ENCODE results near the gene PYGL.
A peak's percentile ranks its signal among the peaks of the same experiment; 100 is the strongest.
"Not testable (repeated sequence)": the region's sequence is repeated elsewhere in the genome, so short reads cannot be mapped to it uniquely, and the experiment has no call there.

PYGL gene

DNA sequence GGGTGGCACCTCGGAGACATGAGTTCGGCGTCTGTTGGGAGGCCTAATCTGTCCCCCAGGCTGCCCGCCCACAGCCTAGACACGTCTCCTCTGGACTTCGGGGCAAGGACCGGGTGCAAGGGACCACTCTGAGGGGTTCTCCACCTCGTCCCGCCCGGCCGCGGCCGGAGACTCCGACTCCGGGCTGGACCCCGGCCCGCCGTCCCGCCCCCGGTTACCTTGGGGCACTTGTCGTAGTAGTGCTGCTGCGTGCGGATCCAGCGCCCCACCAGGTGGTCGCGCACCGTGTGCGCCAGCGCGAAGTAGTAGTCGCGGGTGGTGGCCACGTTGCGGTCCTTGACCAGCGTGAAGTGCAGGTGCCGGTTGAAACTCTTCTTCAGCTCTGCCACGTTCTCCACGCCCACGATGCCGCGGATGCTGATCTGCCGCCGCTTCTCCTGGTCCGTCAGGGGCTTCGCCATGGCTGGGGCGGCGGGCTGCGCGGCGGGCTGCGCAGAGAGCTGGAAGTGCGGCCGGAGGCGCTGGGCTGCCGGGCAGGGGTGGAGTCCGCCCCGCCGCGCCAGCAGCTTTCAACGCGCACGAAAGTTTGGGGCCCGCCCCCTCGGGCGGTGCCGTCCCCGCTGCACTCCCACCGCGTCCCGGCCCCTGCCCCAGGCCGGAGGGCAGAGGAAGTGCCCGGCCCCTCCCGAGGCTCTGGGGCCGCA lies at the start of gene PYGL:
Gene PYGL (minus strand): TSS at position 541 of the 704 bp plus-strand sequence. CDS start 80 bp downstream, at position 461.
- DNase-seq (ENCODE audit: low spot score), result peak; percentile 93

DNA sequence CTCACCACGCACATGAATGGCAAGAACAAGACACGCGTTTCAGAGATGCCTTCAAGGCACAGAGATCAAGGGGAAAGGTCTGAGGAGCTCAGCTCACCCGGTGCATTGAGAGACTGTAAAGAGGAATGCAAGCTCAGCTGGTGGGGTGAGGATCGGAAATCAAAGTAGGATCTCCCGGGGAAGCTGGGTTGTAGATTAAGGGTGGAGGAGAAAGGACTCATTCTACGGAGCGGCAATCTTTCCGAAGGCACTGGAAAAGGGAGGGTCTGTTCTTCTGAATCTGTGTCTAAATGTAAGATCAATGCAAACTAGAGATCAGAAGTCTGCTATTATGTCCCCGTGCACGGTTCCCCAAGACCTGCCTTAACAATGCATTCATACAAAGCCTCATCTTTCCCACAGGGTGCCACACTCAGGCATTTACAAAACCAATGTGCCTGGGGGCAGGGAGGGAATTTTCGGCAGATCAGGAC lies 41.6 kb upstream of the PYGL start:
- no peak for DNase-seq (ENCODE audit: low spot score)

DNA sequence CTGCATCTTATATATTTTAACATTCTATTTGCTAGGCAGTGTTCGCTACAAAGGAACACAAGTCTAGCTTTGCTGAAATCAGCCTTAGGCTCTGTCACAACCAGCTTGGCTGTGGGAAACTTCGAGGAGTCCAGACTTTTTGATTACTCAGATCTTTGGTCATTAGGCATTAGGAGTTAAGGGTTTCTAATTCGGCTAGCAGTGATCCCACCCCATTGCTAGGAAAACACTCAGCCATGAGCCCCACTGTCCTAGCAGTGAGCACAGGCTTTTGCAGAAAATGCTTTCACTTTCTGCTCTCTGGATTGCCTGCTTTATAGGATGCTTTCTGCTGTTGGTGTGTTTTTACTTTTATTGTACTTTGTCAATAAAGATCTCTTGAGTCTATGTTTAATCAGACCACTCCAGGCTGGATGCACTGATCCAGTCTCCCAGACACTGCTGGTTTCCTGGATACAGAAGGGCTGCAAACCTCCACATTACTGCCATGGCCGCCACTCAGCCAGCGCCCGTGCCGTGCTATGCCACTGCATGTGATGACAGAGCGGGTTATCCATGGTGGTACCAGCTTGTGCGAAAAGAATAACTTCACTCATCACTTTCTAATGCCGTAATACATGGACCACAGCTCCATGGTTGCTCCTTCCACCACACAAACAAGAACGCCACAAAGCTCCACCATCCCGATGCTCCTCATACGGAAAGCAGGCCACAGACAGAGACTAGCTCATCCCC lies 41.0 kb upstream of the PYGL start:
- DNase-seq (ENCODE audit: low spot score), result no peak

DNA sequence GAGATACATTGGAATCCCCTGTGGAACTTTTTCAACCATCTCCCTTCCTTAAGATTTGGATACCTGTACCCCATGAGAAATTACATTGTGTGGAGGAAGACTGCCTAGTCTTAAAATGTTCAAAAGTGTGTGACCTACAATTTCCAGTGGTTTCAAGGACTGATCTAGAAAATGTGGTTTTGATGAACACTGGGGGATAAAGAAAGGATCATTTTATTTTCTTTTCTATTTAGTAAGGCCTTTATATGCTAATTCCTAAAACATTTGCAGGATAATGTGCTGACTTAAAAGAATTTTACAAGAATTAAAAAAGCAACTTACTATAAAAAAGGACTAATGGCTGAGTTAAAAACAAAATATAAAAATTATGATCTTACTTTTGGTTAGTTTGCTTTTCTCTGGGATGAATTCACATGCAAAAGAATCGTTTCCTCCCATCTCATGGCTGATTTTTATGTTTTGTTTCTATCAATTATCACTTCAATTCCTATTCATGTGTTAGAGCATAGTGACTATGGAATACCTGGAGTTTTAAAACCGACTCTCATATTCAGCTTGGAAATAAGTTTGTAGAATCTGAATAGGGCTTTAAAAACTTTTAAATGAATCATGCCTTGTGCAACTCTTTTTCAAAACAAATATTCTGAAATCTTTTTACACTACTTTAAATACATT lies 39.9 kb upstream of the PYGL start:
- DNase-seq (ENCODE audit: low spot score), result no peak

DNA sequence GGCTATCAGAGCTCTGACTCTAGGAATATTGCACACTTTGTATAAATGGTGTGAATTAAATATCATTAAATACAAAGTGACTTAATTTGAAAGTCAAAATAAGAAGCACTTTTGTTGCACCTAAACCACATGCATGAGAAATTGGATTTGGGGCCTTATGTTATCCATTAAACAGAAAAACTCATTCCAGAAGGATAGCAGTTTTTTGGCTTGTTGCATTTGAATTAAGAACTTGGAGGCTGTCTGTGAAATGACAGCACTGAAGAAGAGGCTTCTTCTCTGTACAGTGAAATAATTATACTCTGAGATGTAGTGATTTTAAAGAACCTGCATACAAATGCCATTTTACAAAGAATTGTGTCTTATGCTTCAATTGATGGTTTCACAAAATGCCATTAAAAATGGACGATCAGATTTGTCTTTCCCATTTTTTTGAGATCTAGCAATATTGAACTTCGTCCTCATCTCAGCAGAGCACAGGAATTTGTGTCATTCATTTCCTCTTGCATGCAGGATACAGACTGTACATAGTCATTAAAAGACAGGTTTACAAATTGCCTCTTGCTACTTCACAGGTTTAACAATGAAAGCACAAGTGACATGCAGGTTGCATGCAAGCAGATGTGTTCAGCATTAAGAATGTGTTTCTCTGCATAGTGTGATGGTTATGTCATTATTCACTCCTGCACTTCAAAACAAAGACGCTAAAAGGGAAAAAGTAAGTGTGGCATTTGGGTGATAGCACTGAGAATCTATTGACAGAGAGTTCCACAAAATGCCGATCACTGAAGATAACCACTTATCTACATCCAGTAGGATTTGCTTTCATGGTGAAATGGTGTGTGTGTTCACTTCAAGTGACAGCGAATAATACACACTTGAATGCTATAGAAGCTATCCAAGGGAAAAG lies 35.9 kb upstream of the PYGL start:
- DNase-seq (ENCODE audit: low spot score), result no peak

DNA sequence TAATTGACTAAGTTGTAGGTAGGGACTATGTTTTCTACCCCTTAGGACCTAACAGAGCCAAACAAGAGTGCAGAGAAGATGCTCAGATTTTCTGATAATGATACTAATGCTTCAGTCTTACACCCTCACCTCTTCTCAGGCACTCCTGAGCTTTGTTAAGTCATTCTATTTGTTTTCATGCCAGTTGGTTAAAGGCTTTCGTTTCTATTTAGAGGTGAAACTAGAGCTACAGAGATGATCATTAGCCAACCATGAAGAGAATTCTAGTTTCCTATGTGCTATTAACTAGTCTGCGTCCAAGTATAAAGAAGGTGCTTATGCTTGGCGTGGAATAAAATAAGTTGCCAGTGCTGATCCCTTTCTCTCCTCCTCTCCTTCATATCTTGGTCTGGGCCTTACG lies 34.6 kb upstream of the PYGL start:
- DNase-seq (ENCODE audit: low spot score), result no peak

DNA sequence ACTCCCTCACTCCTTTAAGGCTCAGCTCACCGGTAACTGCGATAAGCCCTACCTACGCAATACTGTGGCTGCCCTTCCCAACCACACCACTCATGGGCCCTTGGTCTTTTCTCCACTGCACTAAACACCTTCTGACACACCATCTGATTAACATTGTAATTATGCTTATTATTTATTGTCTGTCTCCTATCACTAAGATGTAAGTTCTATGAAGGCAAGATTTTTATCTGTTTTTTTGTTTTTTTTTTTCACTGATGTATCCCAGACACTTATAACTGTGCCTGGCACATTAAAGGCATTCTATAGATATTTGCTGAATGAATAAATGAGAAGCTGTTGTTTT lies 34.2 kb upstream of the PYGL start:
- DNase-seq (ENCODE audit: low spot score), result no peak

DNA sequence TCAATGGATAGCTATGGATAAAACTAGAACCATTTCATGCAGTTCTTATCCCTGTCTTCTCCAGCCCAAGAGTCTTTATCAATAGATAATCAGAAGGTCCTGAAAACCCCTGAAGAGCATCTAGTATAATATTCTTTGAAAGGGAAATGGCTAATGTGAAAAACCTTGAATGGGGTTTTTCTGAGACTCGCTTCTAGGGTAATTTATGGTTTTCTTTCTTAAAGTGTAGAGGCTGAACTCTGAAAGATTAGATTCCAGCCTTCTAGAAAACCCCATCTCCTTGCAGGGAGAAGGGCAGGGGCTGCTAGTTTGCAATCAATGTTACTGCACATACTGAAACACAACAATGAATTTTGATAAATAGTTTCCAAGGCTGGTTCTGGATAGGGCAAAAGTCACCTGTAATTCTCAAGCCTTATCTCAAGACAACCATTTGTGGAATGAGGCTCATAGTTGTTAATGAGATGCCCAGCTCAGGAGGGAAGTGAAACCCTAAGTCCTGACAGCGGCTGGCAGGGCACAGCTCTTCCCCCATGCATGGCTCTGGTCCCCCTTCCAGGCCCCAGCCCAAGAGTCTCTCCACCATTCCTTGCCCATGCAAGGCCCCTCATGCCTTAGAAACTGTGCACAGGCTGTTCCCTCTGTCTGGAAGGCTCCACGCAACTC lies 33.7 kb upstream of the PYGL start:
- DNase-seq (ENCODE audit: low spot score), result no peak

DNA sequence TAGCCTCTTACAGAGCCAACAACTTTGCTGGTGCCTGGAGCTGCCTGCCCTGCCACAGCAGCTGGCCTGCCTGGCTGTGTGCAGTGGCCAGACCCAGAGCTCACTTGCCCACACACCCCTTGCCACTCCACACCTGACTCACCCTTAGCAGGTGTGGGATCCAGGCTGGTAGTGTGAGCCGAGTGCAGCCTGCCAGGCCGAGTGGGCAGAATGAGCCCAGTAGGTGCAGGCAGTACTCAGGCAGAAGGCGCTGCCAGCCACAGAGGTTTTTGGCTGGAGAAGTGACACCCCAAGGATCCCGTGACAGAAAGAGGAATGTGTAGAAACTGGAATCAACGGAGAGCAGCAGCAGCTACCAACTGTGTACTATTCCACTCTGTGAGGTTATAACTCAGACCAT lies 29.8 kb upstream of the PYGL start:
- no peak for DNase-seq (ENCODE audit: low spot score)

DNA sequence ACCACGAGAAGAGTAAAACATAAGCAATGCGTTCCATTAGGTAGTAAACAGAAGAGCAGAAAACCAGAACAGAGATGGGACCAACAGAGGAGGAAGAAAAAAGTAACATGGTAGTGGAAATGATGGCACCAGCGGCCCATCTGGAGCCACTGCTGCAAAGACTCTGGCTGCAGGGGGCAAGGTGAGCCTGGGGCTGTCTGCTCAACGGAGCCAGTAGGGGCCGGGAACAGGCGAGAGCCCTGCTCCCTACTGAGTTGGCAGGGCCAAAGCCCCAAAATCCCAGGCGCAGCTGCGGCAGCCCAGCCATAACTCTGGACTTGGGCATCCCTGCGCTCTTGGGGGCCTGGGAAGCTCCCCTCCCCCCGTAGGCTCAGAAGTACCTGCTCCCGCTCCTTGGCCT lies 28.5 kb upstream of the PYGL start:
- no peak for DNase-seq (ENCODE audit: low spot score)

DNA sequence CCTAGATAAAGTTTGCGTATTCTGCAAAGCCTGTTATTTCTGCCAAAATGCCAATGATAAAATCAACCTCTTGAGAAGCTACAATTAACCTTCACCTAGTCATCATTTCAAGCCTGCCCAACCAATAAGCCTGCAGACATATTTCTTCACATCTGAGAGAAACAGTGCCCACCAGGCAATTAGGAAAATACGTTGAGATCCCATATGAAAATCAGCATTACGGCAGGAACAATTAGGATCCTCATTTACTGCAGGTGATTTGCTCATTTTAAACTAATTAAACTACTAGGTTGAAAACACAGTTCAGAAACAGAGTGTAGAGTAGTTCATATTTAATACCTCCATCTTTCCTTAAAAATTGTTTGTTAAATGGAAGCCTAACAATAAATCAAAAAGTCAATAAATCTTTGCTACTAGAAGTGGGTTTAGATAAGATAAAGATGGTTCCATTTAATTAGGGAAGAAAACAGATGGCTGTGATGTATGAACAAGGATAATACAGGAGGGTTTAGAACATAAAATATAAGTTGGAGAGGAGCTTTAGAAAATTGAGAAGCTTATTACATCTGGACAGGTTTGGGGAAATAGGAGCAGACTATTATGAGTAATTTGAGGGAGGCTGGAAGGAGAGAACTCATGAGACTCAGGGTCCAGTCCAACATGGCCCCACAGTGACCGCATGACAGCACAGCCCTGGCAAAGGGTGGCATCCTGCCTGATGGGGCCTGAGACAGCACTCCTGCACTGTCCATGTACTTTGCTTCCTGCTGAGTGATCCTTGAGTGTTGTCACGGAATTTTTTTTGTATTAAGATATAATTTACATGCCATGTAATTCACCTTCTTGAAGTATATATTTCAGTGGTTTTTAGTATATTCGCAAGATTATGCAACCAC lies 26.9 kb upstream of the PYGL start:
- no peak for DNase-seq (ENCODE audit: low spot score)

DNA sequence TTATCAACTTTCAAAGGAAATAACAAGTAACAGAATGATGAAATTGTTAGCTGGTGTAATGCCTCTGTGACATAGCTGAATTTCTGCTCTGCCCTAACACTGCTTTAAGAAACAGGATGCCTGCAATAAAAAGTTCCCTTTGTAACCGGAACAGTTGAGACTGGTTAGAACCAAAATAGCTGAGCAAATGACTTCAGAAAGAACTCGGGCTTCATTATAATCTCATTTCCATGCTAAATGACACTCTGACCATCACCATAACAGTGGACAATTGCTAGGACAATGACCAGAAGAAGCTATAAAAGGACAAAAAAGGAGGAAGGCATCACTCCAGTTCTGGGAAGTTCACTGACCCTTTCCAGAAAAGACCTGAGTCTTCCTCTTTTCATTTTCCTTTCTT lies 23.5 kb upstream of the PYGL start:
- DNase-seq (ENCODE audit: low spot score), result no peak

DNA sequence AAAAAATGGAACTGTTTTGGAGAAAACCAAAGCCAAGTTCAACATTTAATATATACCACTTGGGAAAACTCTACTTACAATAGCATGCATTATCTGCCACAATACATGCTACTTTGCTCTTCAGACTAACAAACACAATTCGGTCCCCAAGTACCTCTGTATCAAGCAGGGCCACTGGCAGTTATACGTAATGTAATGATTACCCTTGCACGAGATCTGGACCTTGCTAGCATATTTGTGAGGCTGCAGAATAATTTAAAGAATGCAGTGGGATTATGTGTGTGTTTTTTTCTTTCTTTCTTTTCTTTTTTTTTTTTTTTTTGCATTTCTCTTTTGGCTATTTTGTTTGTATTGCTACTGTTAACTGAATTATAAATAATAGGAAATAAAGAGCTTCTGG lies 22.8 kb upstream of the PYGL start:
- peak; percentile 42 for DNase-seq (ENCODE audit: low spot score)

DNA sequence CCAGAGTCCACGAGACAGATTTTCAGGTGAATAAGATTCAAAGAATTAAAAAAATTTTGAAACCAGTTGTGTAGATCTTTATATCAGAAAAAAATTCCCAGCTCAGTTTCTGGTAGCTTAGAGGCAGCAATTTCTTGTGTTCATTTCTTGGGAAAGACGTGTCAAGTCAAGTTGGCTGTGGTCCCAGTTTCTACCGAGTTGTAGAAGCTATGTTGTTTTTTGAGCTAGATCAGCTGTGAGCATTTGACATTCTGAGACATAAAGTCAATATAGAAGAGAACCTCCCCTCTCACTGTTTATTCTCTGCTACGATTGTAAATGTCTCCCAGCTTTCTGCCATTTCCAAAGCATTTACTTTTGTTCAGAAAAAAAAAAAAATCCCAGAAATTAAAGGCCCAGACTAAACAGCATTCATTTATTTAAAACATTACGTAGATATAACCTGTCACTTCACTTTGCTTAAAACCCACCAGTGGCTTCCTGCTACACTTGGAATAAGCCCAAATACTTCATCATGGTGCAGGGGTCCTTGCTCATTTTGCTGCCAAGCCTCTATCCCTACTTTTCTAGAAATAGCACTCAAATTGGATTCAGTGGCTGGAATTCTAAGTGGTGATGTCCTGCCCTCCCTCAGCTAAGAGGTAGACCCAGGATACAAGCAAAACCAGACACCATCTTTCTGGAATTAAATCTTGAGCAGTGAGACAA lies 20.6 kb upstream of the PYGL start:
- peak; percentile 60 for DNase-seq (ENCODE audit: low spot score)

DNA sequence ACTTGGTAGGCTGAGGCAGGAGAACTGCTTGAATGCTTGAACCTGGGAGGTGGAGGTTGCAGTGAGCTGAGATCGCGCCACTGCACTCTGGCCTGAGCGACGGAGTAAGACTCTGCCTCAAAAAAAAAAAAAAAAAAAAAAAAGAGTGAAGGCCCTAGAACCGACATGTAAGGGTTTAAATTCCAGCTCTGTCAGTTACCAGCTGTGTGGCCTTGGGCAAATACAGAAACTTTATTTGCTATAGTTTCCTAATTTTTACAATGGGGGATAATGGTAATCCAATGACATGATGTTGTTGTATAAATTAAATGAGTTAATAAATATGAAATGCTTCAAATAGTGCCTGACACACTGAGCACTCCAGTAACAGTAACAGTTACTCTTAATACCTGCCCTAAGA lies 19.6 kb upstream of the PYGL start:
- no peak for DNase-seq (ENCODE audit: low spot score)

DNA sequence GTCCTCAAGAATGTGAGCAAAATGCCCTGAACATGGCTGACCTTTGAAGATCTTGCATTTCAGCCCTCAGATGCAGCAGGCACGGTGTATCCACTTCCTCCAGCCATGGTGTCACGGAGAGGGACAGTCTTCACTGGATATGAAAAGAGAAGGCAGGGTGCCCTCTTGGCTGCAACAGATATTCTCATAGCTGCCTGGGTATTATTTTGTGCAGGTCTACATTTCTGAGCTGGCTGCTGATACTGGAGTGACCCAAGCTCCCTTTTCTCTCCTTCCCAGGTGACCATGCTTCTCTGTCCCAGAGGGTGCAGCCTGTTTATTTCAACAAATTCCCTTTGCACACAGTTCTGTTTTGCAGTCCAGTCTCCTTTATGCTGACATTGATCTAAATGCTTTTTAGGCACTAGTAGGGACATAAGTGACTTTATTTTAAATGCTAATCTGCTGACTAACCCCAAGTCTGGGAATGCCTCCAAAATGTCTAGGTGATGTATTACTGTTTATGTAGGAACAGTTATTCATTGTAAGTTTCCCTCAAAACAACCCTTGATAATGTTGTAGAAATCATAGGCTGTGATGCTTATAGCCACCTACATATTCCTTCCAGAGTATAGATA lies 17.4 kb upstream of the PYGL start:
- DNase-seq (ENCODE audit: low spot score), result peak; percentile 30

DNA sequence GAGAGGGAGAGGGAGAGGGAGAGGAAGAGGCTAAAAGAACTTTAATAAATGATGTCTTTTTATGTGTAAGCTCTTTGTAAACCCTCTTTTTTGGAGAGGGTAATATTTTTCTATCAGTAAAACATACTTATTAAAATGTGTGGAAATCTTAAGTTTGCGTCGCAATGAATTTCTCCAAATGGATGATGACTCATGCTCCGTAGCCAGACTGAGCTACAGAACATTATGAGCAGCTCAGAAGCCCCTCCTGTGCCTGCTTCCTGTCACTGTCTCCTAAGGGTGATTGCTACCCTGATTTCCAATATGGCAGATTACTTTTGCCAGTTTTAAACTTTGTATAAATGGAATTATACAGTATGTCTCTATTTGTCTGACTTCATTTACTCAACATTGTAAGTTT lies 13.0 kb upstream of the PYGL start:
- no peak for DNase-seq (ENCODE audit: low spot score)

DNA sequence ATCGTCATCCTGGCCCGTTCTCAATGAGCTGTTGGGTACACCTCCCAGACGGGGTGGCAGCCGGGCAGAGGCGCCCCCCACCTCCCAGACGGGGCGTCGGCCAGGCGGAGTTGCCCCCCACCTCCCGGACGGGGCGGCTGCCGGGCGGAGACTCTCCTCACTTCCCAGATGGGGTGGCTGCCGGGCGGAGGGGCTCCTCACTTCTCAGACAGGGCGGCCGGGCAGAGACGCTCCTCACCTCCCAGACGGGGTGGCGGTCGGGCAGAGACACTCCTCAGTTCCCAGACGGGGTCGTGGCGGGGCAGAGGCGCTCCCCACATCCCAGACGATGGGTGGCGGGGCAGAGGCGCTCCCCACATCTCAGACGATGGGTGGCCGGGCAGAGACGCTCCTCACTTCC lies 12.1 kb upstream of the PYGL start:
- DNase-seq (ENCODE audit: low spot score), result not testable (repeated sequence)

DNA sequence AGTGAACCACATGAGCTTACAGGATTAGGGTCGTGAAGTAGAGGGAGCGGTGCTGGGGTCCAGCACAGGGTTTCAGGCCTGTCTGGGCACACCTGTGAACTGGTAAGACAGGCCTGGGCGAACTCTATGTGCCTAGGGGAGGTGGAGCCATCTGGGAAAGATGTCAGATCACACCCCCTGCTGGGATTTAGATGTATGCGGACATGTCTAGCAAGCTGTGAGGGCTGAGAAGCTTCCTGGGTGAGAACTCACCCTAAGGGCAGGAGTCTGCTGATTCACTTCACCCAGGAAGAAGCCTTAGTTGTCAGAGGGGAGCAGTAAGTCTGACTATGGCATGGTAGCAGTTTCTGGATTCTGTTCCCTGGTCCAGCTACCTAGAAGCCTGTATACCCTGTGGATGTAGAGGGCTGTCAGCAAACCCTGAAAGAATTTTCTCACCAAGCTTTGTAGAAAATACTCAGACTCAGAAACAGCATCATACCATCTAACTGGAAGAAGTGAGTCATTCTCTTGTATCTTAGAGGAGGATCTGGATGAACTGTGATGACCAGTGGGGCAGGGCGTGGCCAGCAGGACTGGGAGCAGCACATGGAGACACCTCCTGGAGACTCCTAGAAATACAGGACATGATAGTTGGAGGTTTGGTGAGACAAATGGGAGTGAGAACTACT lies 11.2 kb upstream of the PYGL start:
- peak; percentile 93 for DNase-seq (ENCODE audit: low spot score)
